ENCODE measurements around the gene USP2. TPM values are rescaled to one million over a fixed set of nuclear protein-coding genes. Genes with fewer than 3 reads are reported as not detected.

The USP2 gene
- total RNA-seq, 1 experiment from 2014 or later = 3.1 TPM

- intact Hi-C loops (cut with micrococcal nuclease; ENCODE audit: unreplicated experiment) (no loop called here), in situ Hi-C loops (cut with HindIII; ENCODE audit: low pct_unique_long_range_greater_than_20kb, low sequenced_read_pairs) (no loop called here)
- Histone ChIP-seq H3K9me3 (ENCODE audit: control insufficient read depth, insufficient read depth, low read depth, low read length) (no peaks in the 10 kb centered on the region), H3K36me3 (ENCODE audit: control insufficient read depth, insufficient read depth, low read length) (no peaks in the 10 kb centered on the region), H3K4me1 (ENCODE audit: control insufficient read depth, insufficient read depth, low read length) (peaks cover 29% of the 10 kb centered on the region), H3K4me3 (ENCODE audit: low read depth in 2 of 2, low read length in 2 of 2) (peak overlapping the region; percentile 37 to 43), H3K27ac (ENCODE audit: low read length) (no peak overlapping the region), H3K27me3 (ENCODE audit: control insufficient read depth, insufficient read depth, low read length) (peaks cover 3% of the 10 kb centered on the region; the same call in 1 of the 2 replicates)
- TF ChIP-seq TCF7L2 (IDR thresholded peaks at IDR 0.05; ENCODE audit: low read depth, low read length) (no peak), POLR2AphosphoS5 (IDR thresholded peaks at IDR 0.05; ENCODE audit: low read depth, low read length) (no peak), SIN3A (IDR thresholded peaks at IDR 0.05; ENCODE audit: borderline replicate concordance, insufficient read depth, low read depth, low read length) (no peak), REST (IDR thresholded peaks at IDR 0.05; ENCODE audit: insufficient read depth in 1 of 2, low read depth in 2 of 2, low read length in 1 of 2) (no peak)
- TF ChIP-seq, protein P1, sequence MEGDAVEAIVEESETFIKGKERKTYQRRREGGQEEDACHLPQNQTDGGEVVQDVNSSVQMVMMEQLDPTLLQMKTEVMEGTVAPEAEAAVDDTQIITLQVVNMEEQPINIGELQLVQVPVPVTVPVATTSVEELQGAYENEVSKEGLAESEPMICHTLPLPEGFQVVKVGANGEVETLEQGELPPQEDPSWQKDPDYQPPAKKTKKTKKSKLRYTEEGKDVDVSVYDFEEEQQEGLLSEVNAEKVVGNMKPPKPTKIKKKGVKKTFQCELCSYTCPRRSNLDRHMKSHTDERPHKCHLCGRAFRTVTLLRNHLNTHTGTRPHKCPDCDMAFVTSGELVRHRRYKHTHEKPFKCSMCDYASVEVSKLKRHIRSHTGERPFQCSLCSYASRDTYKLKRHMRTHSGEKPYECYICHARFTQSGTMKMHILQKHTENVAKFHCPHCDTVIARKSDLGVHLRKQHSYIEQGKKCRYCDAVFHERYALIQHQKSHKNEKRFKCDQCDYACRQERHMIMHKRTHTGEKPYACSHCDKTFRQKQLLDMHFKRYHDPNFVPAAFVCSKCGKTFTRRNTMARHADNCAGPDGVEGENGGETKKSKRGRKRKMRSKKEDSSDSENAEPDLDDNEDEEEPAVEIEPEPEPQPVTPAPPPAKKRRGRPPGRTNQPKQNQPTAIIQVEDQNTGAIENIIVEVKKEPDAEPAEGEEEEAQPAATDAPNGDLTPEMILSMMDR (IDR thresholded peaks at IDR 0.05) = no peak
- no peak for DNase-seq (ENCODE audit: low read depth, low spot score)
- ChIA-PET CTCF (interaction anchor here (0.9 kb wide), 1 partner anchor 23 kb away, joined by 3 read pairs; no protein-coding TSS in a partner anchor), POLR2A (interaction anchor here (0.6 kb wide), 1 partner anchor 262 kb away, joined by 5 read pairs; the partner anchor contains the start of gene DPAGT1)
- BruUV-seq (replicated peaks) = no TSS peak
- ATAC-seq = no peak
Measured at GRCh38 chr11:119363081-119363850, 18.2 kb downstream of the USP2 start.

DNA sequence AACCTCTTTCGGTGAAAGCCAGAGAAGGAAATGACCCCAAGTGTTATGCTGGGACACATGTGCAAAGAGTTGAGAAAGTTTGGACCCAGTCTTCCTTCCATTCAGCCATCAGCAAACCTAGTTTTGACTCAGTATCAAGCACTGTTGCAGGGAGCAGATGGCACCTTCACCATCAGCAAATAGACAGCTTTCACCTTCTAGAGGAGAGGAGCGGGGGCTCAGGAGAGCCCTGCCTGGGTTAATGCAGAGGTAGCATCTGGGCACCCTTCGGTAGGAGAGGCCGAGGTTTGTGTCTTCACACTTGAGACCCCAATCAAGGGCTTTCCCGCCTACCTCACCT, 18.8 kb downstream of the USP2 start:
- DNase-seq (ENCODE audit: low read depth, low spot score) (no peak), ATAC-seq (0 out of 2 replicates have a peak, but pooled peaks have one; percentile 30)
- Histone ChIP-seq H3K4me3 (ENCODE audit: low read depth in 2 of 2, low read length in 2 of 2) (no peak overlapping the region), H3K36me3 (ENCODE audit: control insufficient read depth, insufficient read depth, low read length) (no peaks in the 10 kb centered on the region), H3K27ac (ENCODE audit: low read length) (no peak overlapping the region), H3K27me3 (ENCODE audit: control insufficient read depth, insufficient read depth, low read length) (peaks cover 3% of the 10 kb centered on the region; the same call in 1 of the 2 replicates), H3K4me1 (ENCODE audit: control insufficient read depth, insufficient read depth, low read length) (peaks cover 28% of the 10 kb centered on the region), H3K9me3 (ENCODE audit: control insufficient read depth, insufficient read depth, low read depth, low read length) (no peaks in the 10 kb centered on the region)
- TF ChIP-seq POLR2AphosphoS5 (IDR thresholded peaks at IDR 0.05; ENCODE audit: low read depth, low read length) (no peak), TCF7L2 (IDR thresholded peaks at IDR 0.05; ENCODE audit: low read depth, low read length) (no peak), SIN3A (IDR thresholded peaks at IDR 0.05; ENCODE audit: borderline replicate concordance, insufficient read depth, low read depth, low read length) (no peak), REST (IDR thresholded peaks at IDR 0.05; ENCODE audit: insufficient read depth in 1 of 2, low read depth in 2 of 2, low read length in 1 of 2) (no peak)
- TF ChIP-seq, protein P1 (IDR thresholded peaks at IDR 0.05) = no peak
- POLR2A ChIA-PET = interaction anchor here (0.6 kb wide), 1 partner anchor 344 kb away, joined by 3 read pairs; the partner anchor contains the start of gene TRAPPC4
- in situ Hi-C loops (cut with HindIII; ENCODE audit: low pct_unique_long_range_greater_than_20kb, low sequenced_read_pairs) = no loop called here
- CTCF ChIA-PET = interaction anchor here (0.9 to 1.8 kb wide), 2 partner anchors 23 to 25 kb away, joined by 3 to 4 read pairs; no protein-coding TSS in a partner anchor
- BruUV-seq (replicated peaks) = no TSS peak
- intact Hi-C loops (cut with micrococcal nuclease; ENCODE audit: unreplicated experiment) = no loop called here

All from Panc1 (cell line).